Fibroblast of skin of left biceps (primary cell): ENCODE data around the gene TDRD1.

ENCODE experiments used
- DNase-seq, 2 experiments: peaks; one replicate each; pipeline ENCODE4 v3.0.0-alpha.2; 2013; ENCODE audit warnings: low read depth in 2 of 2

The TDRD1 gene

DNA sequence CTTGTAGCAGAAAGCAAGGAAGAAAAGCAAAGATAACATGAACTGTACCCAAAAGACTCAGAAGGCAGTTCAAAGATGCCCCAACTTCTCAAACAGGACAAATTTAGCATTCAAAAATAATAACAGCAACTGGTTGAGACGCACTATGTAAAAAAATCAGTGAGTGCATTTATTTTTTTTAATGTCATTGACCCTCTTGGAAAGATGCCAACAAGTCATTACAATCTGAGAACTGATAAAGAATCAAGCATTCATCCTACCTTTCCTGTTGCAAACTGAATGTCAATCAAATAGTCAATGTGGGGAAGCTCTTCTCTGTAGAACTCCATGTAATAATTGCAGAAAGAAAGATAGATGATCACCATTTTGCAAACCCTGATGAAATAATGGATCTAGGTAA lies 3.5 kb upstream of the TDRD1 start:
- DNase-seq = no peak

DNA sequence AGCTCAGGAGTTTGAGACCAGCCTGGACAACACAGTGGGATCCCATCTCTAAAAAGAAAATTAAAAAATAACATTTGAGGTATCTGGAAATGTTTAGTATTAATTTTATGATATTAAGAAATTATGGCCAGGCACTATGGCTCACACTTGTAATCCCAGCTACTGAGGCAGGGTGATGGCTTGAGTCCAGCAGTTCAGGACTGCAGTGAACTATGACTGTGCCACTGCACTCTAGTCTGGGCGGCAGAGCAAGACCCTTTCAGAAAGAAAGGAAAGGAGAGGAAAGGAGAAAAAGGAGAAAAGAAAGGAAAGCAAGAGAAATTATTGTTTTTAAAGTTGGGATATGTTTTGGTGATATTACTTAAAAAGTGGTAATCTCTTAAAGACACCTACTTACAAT lies 2.6 kb upstream of the TDRD1 start:
- no peak for DNase-seq

DNA sequence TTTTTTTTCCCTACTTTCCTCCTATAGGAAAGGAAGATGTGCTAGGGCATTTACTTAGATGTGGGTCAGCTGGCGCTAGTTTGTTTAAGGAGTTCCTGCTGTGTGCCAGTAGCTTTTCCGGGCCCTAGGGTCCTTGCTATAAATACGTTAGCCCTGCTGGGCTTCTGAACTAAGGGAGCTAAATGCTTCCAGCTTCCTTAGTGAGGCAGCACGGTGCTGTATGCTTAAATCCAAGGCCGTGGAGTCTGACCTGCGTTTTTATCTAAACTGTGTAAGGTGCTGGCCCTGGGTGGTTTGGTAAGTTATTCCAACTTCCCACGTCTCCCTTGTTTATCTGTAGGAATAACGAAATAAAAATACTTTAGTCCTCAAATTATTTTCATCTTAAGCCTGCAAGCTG lies 594 bp downstream of the TDRD1 start:
- no peak for DNase-seq

DNA sequence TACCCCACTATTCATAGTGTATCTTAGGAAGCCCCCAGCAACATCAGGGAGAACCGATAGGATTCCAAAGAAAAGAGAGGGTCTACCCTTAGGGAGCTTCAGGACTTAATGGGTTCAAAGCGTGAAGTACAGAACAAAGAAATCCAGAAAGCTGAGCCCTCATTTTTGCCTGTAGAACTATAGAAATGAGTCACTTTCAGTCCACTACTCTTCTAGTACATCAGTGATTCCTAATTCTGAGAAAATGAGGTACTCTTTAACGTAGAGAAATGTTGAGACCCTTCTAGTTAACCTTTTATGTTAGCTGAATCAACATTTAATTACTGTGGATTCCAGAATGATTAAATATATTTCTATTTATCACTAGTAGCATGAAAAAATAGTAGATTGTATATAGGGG lies 1.8 kb downstream of the TDRD1 start:
- no peak for DNase-seq

DNA sequence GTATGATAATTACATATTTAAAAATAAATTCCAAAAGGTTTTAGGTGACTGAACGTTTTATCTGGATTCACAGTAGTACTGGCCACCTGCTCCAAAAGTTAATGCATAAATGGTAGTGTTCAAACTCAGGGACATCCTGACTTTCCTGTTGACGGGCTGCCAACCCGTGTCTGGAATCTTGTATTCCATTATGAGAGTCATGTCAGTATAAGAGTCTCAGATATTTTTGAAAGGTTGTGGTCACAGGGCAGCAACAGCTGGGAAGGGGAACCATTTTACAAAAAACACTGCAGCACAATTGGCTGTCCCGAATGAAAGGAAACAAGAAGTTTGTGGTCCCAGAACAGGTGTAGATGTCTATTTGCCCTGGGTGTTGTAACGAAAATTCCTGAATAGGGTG lies 2.8 kb downstream of the TDRD1 start:
- DNase-seq = no peak

DNA sequence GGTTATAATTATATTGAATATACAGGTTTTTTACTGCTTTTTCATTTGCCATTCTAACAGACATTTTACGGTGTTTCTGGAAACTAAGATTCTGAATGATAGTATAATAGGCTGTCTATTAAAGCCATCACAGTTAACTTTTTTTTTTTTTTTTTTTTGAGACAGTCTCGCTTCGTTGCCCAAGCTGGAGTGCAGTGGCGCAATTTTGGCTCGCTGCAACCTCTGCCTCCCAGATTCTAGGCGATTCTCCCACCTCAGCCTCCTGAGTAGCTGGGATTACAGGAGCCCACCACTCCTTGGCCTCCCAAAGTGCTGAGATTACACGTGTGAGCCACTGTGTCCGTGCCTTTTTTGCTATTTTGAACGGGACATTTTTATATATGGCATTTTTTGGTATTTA lies 4.4 kb downstream of the TDRD1 start:
- DNase-seq = no peak

DNA sequence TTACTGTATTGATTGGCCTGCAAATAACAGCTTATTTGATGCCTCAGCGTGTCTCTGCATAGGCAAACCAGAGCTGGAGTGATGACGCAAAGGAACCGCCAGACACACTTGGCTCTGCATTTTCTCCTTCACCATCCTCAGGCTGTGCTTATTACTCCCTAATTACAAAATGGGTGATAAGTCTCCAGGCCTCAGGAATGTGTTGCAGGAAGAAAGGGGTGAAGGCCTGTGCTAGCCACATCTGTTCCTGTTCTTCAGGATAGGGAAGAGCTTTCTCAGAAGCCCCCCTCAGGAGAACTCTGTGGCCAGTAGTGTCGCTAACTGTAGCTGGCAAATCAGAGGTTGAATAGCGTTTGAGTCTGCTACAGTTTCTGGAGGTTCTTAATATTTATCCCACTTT lies 5.1 kb downstream of the TDRD1 start:
- DNase-seq = no peak

DNA sequence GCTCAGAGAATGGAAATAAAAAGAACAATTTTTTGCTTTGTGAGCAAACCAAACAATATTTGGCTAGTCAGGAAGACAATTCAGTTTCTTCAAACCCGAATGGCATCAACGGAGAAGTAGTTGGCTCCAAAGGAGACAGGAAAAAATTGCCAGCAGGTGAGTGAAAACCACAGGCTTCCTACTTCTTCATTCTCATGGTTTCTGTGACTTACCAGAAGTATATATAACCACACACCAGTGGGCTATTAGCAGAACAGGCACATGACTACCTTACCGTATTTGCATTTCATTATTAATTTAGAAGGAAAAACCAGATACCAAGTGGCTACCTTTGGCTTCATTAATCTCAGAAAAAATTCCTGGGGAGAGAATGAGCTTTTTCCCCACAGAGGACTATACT lies 8.8 kb downstream of the TDRD1 start:
- no peak for DNase-seq

DNA sequence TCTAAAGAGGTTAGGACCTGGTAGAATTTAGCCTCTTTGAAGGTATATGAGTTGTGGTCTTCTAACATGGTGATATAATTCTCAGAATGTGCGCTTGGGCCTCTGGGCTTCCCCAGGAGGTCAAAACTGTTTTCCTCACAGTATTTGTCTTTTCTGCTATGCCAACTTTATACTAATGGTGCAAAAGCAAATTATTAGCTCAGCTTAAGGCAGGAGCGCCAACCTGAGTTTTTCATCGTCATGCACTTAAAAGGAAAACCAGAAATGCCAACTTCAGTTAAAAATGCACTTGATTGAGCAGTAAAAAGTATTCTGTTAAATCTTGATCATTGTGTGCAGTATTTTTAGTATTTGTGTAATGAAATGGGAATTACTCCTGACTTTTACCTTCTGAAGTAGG lies 9.7 kb downstream of the TDRD1 start:
- no peak for DNase-seq

DNA sequence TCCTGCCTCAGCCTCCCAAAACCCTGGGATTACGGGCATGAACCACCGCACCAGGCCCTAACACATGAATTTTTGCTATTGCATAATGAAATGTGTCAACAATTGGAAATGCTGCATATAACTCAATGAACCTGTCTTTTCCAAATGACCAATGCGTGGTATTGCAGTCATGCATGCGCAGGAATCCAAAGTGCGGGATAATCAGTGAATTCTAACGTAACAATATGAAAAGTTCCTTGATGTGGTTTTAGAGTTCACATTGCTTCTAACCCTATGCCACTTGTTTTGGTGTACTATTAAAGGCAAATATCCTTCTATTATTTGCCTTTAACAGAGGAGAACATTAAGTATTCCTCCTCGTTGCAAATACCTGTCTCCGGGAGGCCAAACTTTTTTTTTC lies 10.5 kb downstream of the TDRD1 start:
- DNase-seq = no peak

DNA sequence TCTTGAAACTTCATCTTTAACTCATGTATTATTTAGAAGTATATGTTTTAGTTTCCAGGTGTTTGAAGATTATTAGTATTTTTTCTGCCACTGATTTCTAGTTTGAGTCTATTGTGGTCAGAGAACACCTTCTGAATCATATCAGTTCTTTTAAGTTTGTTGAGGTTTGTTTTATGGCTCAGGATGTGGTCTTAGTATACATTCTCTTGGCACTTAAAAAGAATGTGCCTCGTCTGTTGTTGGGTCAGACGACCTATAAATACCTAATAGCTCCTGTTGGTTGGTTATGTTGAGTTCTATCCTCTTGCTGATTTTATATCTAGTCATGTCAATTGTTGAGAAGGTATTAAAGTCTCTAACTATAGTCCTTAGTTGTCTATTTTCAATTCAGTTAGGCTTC lies 15.9 kb downstream of the TDRD1 start:
- DNase-seq = no peak

DNA sequence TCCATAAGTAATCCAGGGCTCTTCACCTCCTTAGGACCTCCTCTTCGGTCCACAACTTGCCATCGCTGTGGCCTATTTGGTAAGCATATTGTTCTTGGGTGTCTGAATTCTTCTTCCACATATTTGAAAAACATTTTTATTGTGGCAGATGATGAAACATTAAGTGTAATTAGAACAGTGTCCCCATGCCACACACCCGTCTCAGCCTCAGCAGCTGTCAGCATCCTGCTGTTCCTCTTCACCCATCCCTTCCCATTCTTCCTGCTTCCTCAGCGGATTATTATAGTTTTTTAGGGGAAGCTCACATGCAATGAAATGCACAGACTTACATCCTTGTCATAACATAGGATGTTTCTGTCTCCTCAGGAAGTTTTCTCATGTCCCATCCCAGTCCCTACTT lies 20.1 kb downstream of the TDRD1 start:
- no peak for DNase-seq

DNA sequence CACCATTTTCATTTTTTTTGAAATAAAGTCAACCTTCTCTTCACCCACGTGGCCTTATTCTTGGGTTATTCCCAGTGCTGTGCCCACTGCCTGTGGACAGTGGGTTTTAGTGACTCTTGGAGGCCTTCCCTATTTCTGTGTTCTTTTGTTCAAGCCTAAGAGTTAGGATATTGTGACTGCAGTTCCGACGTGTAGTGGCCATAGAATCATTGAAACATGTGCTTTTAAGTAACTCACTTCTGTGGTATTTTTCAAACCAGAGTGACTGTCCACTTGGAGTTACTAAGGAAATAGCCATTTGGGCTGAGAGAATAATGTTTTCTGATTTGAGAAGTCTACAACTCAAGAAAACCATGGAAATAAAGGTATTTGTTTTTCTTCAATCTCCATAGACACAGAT lies 23.7 kb downstream of the TDRD1 start:
- no peak for DNase-seq

DNA sequence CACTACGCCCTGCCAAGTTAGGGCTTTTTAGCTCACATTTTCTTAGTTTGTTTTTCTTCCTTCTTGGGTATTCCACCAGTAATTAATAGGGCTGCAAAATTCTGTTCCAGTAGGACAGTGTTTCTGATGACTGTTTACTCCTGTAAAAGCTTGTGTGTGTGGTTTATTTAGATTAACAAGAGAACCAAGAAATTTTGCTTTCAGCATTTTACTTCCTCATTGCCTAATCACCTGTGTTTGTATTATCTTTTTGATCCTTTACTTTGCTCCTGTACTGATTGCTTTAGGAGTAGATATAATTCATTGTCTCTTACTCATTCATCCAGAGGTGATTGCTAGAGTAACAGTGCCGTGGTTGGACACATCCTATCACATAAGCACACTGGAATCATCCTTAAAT lies 27.7 kb downstream of the TDRD1 start:
- DNase-seq = no peak

DNA sequence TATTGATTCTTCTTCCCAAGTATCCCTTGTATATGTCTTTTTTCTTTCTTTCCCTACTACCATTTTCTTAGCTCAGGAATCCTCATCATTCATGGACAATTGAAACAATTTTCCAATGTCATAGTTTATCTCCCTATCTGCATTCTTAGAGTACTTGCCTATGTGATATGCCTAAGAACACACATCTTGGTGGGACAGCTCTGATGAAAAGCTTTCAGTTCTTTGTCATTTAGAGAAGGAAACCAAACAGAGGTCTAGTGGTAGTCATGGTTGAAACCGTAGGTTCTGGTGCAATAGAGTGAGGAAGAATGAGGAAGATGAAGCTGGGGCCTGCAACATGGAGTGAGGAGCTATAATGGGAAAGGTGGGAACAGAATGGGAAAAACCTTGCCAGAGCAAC lies 28.2 kb downstream of the TDRD1 start:
- DNase-seq = no peak

DNA sequence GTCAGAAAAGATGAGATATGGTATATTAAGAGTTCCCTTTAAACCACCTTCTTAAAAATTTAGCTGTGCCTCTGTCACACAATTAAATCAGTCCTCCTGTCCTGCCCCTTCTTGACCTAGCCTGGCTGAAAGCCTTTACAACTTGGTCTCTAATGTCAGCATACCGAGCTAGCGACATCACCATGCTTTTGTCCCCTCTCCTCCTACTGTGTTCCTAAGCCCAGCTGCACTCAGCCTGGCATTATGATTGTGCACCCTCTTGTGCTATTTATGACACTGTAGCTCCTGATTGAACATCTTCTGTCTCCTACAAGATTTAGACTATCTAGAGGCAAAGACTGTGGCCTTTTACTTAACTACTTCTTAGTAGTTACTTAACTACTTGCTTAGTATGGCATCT lies 29.2 kb downstream of the TDRD1 start:
- DNase-seq = no peak

DNA sequence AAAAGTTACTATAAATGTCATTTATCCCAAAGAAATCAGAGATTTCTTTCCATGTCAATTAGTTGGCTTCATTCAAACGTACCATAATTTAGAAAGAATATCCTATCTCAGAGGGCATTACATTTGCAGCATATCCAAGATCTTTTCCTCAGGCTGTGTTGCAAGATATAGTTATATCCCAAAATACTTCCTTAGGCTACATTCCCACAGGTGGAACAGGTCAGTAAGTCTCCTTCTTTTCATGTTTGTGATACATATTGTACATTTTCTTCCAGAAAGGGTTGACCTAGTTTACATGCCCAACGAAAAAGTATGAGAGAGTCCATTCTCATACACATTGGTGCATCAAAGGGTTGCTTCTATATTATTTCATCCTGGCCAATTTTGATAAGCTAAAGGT lies 33.0 kb downstream of the TDRD1 start:
- no peak for DNase-seq

DNA sequence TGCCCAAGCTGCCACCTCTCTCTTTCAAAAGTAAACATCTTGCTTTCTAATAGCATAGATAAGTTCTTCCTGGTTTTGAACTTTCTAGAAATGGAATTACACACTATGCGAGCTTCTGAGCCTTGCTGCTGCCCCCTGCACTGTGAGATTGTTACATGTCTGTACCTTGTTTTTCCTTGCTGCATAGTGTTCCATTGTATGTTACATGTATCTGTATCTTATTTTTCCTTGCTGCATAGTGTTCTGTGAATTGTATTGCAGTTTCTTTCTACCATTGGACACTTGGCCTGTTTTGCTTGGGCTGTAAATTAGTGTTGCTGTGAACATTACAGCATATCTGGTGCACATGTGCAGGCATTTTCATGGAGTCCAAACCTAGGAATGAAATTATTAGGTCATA lies 35.9 kb downstream of the TDRD1 start:
- DNase-seq = no peak

DNA sequence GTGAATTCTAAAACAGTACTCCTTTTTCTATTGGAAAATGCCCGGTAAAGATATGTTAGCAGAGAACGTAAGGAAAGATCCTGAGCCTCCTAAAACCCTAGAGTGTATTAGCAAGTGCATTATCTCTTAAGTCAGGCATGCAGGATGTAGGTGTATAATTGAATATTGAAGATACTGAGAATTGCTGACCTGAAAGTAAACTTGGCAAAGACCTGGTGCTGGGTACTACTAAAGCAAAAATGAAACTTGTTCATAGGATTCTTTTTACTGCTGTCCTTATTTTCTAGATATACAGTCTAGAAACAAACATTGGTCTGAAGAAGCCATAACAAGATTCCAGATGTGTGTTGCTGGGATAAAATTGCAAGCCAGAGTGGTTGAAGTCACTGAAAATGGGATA lies 41.1 kb downstream of the TDRD1 start:
- DNase-seq = no peak

DNA sequence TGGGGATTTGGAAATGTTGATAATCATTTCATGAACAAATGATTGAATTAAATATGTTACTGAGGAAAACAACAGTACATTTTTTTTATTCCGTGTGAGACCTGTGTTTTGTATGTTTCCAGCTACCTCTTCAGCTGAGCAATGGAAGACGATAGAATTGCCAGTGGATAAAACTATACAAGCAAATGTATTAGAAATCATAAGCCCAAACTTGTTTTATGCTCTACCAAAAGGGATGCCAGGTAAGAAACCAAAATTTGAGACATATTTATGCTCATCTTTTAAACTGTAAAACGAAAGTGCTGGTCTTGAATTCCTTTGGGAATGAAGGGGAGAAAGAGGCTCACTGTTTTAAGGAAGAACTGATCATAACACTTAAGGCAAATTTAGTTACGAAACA lies 42.1 kb downstream of the TDRD1 start:
- DNase-seq = no peak

DNA sequence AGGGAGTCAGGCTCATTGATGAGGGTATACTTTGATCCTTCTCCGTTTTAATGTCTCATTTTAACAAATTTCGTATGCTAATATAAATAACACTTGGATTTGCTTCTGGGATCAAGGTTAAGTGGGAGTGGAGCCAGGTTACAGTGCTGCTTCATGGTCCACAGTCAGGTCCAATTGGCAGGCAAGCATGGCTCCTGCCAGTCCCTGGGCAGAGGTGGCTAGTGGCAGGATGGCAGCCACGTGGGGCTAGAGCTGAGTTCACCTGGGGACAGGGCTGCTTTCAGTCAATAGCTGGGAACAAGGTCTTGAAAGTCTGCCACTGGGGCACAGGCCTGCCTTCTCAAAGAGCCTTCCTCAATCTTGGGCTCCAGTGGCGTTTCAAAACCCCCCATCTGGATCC lies 43.9 kb downstream of the TDRD1 start:
- DNase-seq = no peak

DNA sequence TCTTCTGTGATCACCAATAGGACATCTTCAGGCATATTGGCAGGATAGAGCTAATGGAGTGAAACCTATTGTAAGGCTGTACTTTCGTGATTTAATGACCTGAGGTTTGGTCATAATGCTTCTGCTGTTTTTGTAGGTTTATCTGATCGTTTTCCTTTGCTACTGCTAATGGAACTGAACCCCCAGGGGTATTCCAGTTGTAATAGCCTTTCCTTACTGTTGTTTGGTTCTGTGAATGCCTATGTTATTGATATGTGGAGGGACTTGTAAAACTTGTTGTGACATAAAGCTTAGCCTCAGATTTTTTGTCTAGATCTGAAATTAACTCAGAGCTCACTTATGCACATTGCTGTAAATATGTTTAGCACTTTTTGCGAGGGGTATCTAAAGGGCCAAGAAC lies 49.0 kb downstream of the TDRD1 start:
- DNase-seq = no peak

DNA sequence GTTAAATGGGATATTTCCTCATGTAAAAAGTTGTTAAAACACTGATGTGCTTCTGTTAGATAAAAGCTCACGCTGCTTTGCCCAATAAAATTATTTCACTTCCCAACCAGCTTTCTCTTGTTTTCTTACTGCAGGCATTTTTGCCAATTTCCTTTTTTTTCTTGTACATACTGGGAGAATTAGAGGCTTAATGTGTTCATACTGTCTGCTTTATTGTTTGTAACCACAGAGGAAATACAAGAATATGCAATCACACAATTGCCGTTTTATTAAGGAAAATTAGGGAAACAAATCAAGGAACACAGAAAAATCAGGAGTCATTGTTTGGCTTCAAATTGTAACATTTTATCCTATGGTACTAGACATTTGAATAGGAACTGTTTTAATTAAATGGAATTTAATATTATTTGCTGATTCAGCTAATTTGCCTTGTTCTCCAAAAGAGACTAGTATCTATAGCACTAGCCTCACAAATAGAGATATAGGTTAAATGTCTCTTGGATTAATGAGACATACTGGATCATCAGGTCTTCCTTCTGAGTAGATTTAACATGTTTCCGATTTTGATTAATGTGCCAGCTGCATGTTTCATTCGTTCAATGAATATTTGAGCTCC lies 53.5 kb downstream of the TDRD1 start:
- no peak for DNase-seq

DNA sequence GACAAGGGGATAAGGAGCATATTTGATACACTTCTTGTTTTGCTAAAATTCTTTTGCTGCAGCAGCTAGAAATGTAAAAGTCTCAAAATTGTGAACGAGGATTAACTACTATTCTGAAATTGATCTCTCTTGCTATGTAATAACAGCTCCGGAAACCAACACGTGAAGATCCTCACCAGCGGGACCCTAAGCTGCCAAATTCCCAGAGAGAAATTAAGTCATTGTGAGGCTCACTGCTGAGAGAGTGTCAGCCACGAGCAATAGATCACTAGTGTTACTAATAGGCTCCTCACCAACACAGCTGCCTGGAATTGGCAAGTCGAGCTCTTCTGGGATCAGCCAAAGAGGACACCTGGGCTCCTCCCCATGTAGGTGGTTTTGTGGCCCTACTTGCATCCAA lies 54.3 kb downstream of the TDRD1 start:
- no peak for DNase-seq

DNA sequence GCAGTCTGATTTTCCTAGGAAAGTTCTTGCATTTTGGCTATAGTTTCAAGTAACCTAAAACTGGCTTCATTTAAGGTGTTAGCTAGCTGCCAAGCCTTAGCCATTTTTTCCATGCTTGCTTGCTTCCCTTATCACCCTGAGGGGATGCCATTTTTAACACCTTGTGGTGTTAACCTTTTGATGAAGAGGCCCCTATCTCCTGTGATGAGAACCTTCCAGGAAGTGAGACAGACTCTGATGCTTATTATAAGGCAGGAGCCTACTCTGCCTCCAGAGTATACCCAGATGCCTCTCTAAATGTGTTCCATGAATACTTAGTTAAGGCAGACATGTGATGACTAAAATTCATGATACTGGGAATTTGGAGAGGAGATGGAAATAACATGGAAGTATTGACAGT lies 55.0 kb downstream of the TDRD1 start:
- DNase-seq = no peak
